Endodermal cell (in vitro differentiated cells): ENCODE results near the gene ZCCHC14. TPM values are rescaled to one million over a fixed set of nuclear protein-coding genes. Genes with fewer than 3 reads are reported as not detected.
A peak's percentile ranks its signal among the peaks of the same experiment; 100 is the strongest.
"Not testable (repeated sequence)": the region's sequence is repeated elsewhere in the genome, so short reads cannot be mapped to it uniquely, and the experiment has no call there.

Experiments
- DNase-seq: peaks from one replicate; pipeline ENCODE4 v3.0.0-alpha.2; 2017
- H3K27ac ChIP-seq: 2 replicates; pipeline ENCODE4 v1.5.1; 2013; ENCODE audit warnings: mild to moderate bottlenecking, low read depth, low read length, moderate library complexity
- H3K27me3 ChIP-seq: 2 replicates; pipeline ENCODE4 v1.6.1; 2013; ENCODE audit warnings: mild to moderate bottlenecking, low read length, moderate library complexity; ENCODE audit not compliant: insufficient read depth, control insufficient read depth, poor library complexity, severe bottlenecking
- H3K36me3 ChIP-seq: 2 replicates; pipeline ENCODE4 v1.7.0; 2013; ENCODE audit warnings: mild to moderate bottlenecking, low read length, moderate library complexity; ENCODE audit not compliant: control insufficient read depth, insufficient read depth
- H3K4me1 ChIP-seq: one replicate; pipeline ENCODE4 v1.7.0; 2013; ENCODE audit warnings: low read length; ENCODE audit not compliant: control insufficient read depth, insufficient read depth
- H3K4me3 ChIP-seq: 2 replicates; pipeline ENCODE4 v1.5.1; 2013; ENCODE audit warnings: mild to moderate bottlenecking, low read length, moderate library complexity
- H3K9ac ChIP-seq: 2 replicates; pipeline ENCODE4 v1.6.1; 2013; ENCODE audit warnings: mild to moderate bottlenecking, low read length, moderate library complexity; ENCODE audit not compliant: poor library complexity, severe bottlenecking; ENCODE audit errors: extremely low read depth
- H3K9me3 ChIP-seq: 2 replicates; pipeline ENCODE4 v1.6.1; 2013; ENCODE audit warnings: mild to moderate bottlenecking, low read length, moderate library complexity; ENCODE audit not compliant: control insufficient read depth
- H3K27ac Mint-ChIP-seq: 2 replicates; pipeline ENCODE4 v1.8.0; 2020; ENCODE audit warnings: mixed read lengths
- H3K27me3 Mint-ChIP-seq: 2 replicates; pipeline ENCODE4 v1.8.0; 2021; ENCODE audit warnings: mild to moderate bottlenecking, mixed read lengths; ENCODE audit not compliant: insufficient read depth
- H3K36me3 Mint-ChIP-seq: 2 replicates; pipeline ENCODE4 v1.8.0; 2020; ENCODE audit warnings: low read depth, mixed read lengths
- H3K4me1 Mint-ChIP-seq: 2 replicates; pipeline ENCODE4 v1.8.0; 2020; ENCODE audit warnings: mixed read lengths
- H3K4me3 Mint-ChIP-seq: 2 replicates; pipeline ENCODE4 v1.8.0; 2020; ENCODE audit warnings: mild to moderate bottlenecking, moderate library complexity, mixed read lengths
- H3K9me3 Mint-ChIP-seq: 2 replicates; pipeline ENCODE4 v1.8.0; 2020; ENCODE audit warnings: mild to moderate bottlenecking, mixed read lengths
- CTCF ChIP-seq: fragments of 200-600 bp; sonication (generic); conservative IDR thresholded peaks from 2 replicates; pipeline ENCODE4 v1.5.0; 2021; ENCODE audit warnings: antibody characterized with exemption, mild to moderate bottlenecking
- WGBS, 2 experiments: methylation state at CpG; one replicate each; pipeline versions ENCODE4 v1.1.5 to v1.1.7; 2013; ENCODE audit warnings: missing lambda C conversion rate in 2 of 2, mixed read lengths in 1 of 2; ENCODE audit not compliant: insufficient coverage in 1 of 2, insufficient read length in 1 of 2; 5-methylcytosine and 5-hydroxymethylcytosine counted together
- total RNA-seq, 2 donors: library from RNA; stranded (reverse); fragmentation: NEBNext Ultra II Directional in 1 of 2; extraction: Animal tissue kit (Norgen Biotek cat#: 25700) in 1 of 2; gene quantifications; 2 replicates in 1 of 2; 3 replicates in 1 of 2; pipeline ENCODE4 v1.2.1, GENCODE V29; 2021

ZCCHC14 gene
- total RNA-seq, 2 donors from 2014 or later: 27.3 to 33.7 TPM

DNA sequence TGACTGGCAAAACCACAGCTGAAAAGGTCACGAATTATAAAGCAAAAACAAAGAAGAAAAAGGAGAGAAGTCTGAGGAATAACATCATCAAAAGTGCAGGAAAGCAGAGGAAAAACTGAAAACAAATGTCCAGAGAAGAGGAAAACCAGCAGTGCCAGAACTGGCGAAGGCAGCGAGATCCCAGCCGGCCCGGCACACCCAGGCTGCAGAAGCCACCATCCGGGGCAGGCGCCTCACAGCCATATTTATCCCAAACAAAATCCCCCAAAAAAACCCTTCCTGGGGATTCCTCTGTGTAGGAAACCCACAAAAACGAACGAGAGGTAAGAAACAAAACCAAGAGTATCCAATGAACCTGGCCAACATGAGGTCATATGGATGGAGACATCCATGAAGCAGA, 10.6 kb downstream of the ZCCHC14 start:
- H3K9me3 Mint-ChIP-seq: no peaks in the 10 kb centered on the region

GRCh38 chr16:87481711-87482110, 11.1 kb downstream of the ZCCHC14 start:
- H3K36me3 ChIP-seq, H3K27ac ChIP-seq, H3K27me3 Mint-ChIP-seq, H3K9me3 Mint-ChIP-seq, H3K4me3 ChIP-seq, DNase-seq, H3K27ac Mint-ChIP-seq, H3K9me3 ChIP-seq, H3K9ac ChIP-seq, H3K27me3 ChIP-seq, H3K4me1 ChIP-seq, H3K4me3 Mint-ChIP-seq: not testable (repeated sequence)
- 72 to 100% methylated on average over 2 to 5 of the region's 5 CpGs for WGBS, 2 experiments
- peaks cover 16% of the 10 kb centered on the region for H3K4me1 Mint-ChIP-seq
- peaks cover 13% of the 10 kb centered on the region for H3K36me3 Mint-ChIP-seq

More for the DNA sequence above, 10.6 kb downstream of the ZCCHC14 start:
- no peak for DNase-seq
- Histone ChIP-seq H3K36me3 (peaks cover 9% of the 10 kb centered on the region), H3K27ac (no peak overlapping the region), H3K27me3 (no peaks in the 10 kb centered on the region), H3K9ac (no peak overlapping the region), H3K4me3 (no peak overlapping the region), H3K4me1 (peaks cover 3% of the 10 kb centered on the region), H3K9me3 (no peaks in the 10 kb centered on the region)
- no peaks in the 10 kb centered on the region for H3K27me3 Mint-ChIP-seq
- no peak for TF ChIP-seq CTCF
- H3K27ac Mint-ChIP-seq: no peak overlapping the region
- H3K4me3 Mint-ChIP-seq: no peak overlapping the region
- peaks cover 16% of the 10 kb centered on the region for H3K4me1 Mint-ChIP-seq
- H3K36me3 Mint-ChIP-seq: peaks cover 13% of the 10 kb centered on the region
- 91 to 94% methylated on average over 2 to 8 of the region's 9 CpGs for WGBS, 2 experiments

DNA sequence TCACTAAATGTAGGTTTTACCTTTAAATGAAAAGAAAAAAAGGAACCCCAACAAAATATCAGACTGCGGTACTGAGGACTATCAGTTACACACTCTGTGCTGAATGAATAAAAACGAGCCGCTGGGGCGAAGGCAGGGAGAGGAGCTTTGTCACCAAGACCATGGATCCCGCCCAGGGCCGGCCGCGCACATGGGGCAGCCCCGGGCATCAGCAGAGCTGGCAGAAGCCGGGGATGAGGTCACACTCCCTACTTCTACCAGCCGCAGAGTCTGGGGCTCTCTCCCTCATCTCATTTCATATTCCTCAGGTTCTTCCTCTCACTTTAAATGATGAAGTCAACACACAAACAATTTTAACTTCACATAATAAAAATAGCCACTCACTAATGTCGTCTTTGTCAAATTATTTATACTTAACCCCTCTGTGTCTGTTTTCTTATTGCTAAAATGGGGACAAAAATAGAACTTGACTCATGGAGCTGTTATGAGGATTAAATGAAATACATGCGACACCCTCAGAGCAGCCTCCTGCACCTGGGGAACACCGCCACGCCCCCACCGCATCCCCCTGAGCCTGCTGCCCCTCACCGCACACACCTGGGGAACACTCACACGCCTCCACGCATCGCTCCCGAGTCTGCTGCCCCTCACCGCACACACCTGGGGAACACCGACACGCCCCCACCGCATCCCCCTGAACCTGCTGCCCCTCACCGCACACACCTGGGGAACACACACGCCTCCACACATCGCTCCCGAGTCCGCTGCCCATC, 15.4 kb downstream of the ZCCHC14 start:
- H3K9me3 Mint-ChIP-seq, H3K9me3 ChIP-seq, DNase-seq, H3K4me1 ChIP-seq, H3K9ac ChIP-seq, H3K27ac Mint-ChIP-seq, H3K27me3 Mint-ChIP-seq, H3K4me1 Mint-ChIP-seq, H3K4me3 Mint-ChIP-seq, H3K27me3 ChIP-seq, H3K27ac ChIP-seq, H3K4me3 ChIP-seq: not testable (repeated sequence)
- H3K36me3 Mint-ChIP-seq: peaks cover 23% of the 10 kb centered on the region
- 93 to 98% methylated on average over 8 to 29 of the region's 30 CpGs for WGBS, 2 experiments
- peaks cover 20% of the 10 kb centered on the region for H3K36me3 ChIP-seq

- Histone ChIP-seq H3K9ac (no peak overlapping the region), H3K4me1 (peaks cover 6% of the 10 kb centered on the region), H3K4me3 (no peak overlapping the region), H3K36me3 (peaks cover 21% of the 10 kb centered on the region), H3K27ac (no peak overlapping the region), H3K9me3 (no peaks in the 10 kb centered on the region), H3K27me3 (no peaks in the 10 kb centered on the region)
- Mint-ChIP-seq H3K4me1 (peaks cover 22% of the 10 kb centered on the region), H3K27ac (peak overlapping the region; percentile 8), H3K27me3 (no peaks in the 10 kb centered on the region), H3K36me3 (peaks cover 19% of the 10 kb centered on the region), H3K9me3 (no peaks in the 10 kb centered on the region), H3K4me3 (no peak overlapping the region)
- TF ChIP-seq CTCF: no peak
- 93 to 96% methylated on average over 6 to 7 of the region's 7 CpGs for WGBS, 2 experiments
- DNase-seq: no peak
These were observed 18.2 kb downstream of the ZCCHC14 start for GRCh38 chr16:87474566-87474996.
